NCI-H2196 treated with DMSO at 0.1 percent for 48 hours (cell line): ENCODE measurements around the gene NPIPA7.
"Not testable (repeated sequence)": the region's sequence is repeated elsewhere in the genome, so short reads cannot be mapped to it uniquely, and the experiment has no call there.

Source experiments
- DNase-seq: peaks from one replicate; lab custom pipeline; 2025; ENCODE audit not compliant: unreplicated experiment; lab: John Stamatoyannopoulos, UW

NPIPA7 gene

GRCh38 chr16:16417914-16418544 is 39.1 kb downstream of the NPIPA7 start:
- DNase-seq = not testable (repeated sequence)

GRCh38 chr16:16420515-16420914 is 41.6 kb downstream of the NPIPA7 start:
- not testable (repeated sequence) for DNase-seq

- DNase-seq = not testable (repeated sequence)
These were observed 46.2 kb downstream of the NPIPA7 start for GRCh38 chr16:16425146-16425545.

GRCh38 chr16:16431135-16431534 is 52.2 kb downstream of the NPIPA7 start:
- not testable (repeated sequence) for DNase-seq

DNA sequence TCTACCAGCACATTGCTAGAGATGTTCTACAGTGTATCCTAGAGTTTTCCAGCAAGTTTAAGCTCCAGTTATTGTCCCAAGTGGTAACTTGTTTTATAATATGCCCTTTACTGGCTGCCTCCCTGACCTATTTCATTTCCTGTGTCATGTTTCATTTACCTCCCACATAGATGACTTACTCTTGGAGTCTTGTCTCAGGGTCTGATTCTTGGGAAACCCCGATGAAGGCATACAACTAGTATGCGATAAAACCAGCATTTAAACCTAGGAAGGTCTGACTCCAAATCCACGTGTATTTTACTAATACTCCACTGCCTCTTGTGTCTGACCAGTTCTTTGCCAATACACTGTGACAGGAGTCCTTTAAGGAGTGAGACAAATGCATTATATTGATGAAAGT is 55.8 kb downstream of the NPIPA7 start:
- DNase-seq = not testable (repeated sequence)

- DNase-seq = not testable (repeated sequence)
These were observed 62.5 kb downstream of the NPIPA7 start for GRCh38 chr16:16441401-16441800.
